GM18951 (cell line): ENCODE results near the gene FAM227A.
"Not testable (repeated sequence)": the region's sequence is repeated elsewhere in the genome, so short reads cannot be mapped to it uniquely, and the experiment has no call there.

Experiments used
- POLR2A ChIP-seq: IDR thresholded peaks from 4 replicates; pipeline ENCODE4 v1.6.1; 2011; ENCODE audit warnings: mild to moderate bottlenecking; ENCODE audit not compliant: insufficient read length, insufficient read depth; ENCODE audit errors: extremely low read depth
- in situ Hi-C: fragments of 300-500 bp; cut with MboI; formaldehyde crosslinking; loops from one replicate; pipeline ENCODE4 v1.12.0; 2022; ENCODE audit warnings: low sequenced_read_pairs, mixed read lengths, inconsistent platforms; ENCODE audit not compliant: unreplicated experiment

FAM227A gene

GRCh38 chr22:38611559-38611958 is 44.6 kb downstream of the FAM227A start:
- in situ Hi-C loops: no loop called here
- TF ChIP-seq POLR2A: no peak

GRCh38 chr22:38610234-38610633 is 46.0 kb downstream of the FAM227A start:
- in situ Hi-C loops: no loop called here
- TF ChIP-seq POLR2A: no peak

GRCh38 chr22:38608992-38609750 is 47.0 kb downstream of the FAM227A start:
- in situ Hi-C loops: no loop called here
- TF ChIP-seq POLR2A: no peak

- TF ChIP-seq POLR2A: no peak
- in situ Hi-C loops: no loop called here
Measured at GRCh38 chr22:38607680-38608079, 48.5 kb downstream of the FAM227A start.

DNA sequence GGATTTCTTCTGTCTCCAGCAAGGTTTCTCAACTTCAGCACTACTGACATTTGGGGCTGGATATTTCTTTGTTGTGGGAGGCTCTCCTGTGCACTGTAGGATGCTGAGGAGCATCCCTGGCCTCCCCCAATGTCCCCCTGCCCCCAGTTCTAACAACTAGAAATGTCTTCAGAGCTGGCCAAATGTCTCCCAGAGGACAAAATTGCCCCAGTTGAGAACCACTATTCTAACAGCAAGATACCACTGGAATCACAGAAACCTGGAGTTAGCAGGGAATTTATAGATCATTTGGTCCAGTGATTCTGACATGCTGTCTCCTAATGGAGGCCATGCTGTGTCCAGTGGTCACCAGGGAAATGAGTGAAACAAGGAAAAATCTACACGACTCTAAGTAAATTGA is 54.0 kb downstream of the FAM227A start:
- in situ Hi-C loops: no loop called here
- TF ChIP-seq POLR2A: no peak

DNA sequence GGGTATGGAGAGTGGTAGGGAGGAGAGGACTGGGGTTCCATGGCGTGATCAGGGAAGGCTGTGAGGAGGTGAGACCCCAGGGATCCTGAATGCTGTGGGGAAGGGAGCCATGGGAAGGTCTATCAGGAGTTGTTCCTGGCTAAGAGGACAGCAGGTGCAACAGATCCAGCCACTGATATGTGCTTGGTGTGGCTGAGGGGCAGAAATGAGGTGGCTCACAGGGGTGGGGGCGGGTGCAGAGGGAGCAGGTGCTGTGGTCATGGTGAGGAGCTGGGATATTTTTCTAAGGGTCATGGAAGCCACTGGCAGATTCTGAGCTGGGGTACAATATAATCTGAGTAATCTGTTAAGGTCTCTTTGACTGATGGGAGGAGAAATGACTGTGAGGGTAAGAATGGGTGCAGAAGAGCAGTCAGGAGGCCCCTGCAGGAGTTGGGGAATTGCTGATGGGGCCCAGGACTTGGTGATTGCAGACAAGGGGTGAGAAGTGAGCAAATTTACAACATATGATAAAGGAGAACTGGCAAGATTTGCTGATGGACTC is 54.9 kb downstream of the FAM227A start:
- in situ Hi-C loops: no loop called here
- no peak for TF ChIP-seq POLR2A

GRCh38 chr22:38599466-38599865 is 56.7 kb downstream of the FAM227A start:
- in situ Hi-C loops: no loop called here
- TF ChIP-seq POLR2A: no peak

DNA sequence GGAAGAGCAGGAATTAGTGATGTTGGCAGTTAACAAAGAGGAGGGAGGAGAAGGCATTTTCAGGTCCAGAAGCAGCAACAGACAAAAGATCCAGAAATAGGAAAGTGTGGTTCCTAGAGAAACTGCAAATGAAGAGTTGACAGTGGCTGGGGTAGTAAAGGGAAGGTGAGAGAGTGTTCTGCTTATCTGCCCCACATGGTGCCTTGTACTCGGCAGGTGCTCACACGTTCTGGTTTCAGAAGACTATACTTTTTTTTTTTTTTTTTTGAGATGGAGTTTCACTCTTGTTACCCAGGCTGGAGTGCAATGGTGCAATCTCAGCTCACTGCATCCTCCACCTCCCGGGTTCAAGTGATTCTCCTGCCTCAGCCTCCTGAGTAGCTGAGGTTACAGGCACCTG is 73.3 kb downstream of the FAM227A start:
- in situ Hi-C loops: not testable (repeated sequence)

DNA sequence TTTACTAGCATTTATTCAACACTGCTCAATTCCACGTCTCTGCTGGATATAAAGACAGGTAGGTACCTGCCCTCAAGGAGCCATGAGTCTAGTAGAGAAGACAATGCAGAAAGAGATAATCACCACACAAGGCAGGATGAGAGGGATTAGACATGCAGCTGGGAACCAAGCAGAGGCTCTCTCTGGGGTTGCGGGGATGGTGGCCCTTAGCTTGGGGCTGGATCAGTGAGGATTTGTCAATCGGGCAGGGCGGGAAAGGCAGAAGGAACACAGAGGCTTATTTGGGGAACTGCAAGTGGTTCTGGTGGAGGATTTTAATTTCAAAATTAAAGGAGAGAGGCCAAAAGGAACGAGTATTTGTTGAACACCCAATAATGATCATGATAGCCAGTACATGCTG is 77.7 kb downstream of the FAM227A start:
- in situ Hi-C loops: loop anchor here (10.0 kb wide), 1 partner anchor 534 kb away; no protein-coding TSS in a partner anchor
- no peak for TF ChIP-seq POLR2A

- in situ Hi-C loops: loop anchor here (10.0 kb wide), 1 partner anchor 527 kb away; no protein-coding TSS in a partner anchor
- TF ChIP-seq POLR2A: no peak
Measured at GRCh38 chr22:38572065-38572464, 84.1 kb downstream of the FAM227A start.

- in situ Hi-C loops: loop anchor here (10.0 kb wide), 1 partner anchor 526 kb away; no protein-coding TSS in a partner anchor
- TF ChIP-seq POLR2A: no peak
Measured at GRCh38 chr22:38570779-38571364, 85.3 kb downstream of the FAM227A start.

DNA sequence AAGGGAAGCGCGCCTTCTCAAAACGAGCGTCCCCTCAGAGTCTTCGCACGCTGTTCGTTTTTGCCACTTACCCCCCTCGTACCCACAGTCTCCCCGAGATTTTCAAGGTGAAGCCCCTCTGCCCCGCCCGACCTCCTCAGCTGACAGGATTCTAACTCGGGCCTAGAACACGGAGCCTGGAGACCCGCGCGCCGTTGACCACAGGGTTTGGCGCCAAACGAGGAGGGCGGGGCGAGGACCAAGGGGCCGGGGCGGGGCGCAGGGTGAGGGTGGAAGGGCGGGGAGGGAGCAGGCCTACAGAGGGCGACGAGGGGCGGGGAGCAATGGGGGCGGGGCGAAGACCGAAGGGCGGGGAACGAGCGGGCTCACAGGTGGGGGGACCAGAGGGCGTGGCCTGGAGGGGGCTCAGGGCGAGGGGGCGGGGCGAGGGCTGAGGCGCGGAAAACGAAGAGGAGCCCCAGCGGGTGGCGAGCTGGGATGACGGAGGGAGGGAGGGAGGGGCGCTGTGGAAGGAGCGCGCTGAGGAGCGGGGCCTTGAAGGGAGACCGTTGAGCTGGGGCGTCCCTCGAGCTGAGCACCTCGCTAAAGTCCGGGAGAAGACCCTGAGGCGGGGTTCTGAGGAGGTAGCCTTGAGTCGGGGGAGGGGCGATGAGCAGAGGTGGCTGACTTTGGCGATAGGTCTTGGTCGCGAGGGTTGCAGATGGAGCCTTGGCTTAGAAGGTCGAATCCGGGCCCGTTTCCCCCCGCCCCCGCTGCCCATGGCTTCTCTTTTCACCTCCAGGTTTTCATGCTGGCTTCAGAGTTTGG is 86.0 kb downstream of the FAM227A start, which contains the start of gene DMC1:
TSS of gene DMC1 (minus strand) at position 212 of the 807 bp plus-strand sequence. CDS start 1,927 bp downstream, outside the sequence.
- peak; percentile 55 for TF ChIP-seq POLR2A
- in situ Hi-C loops: loop anchor here (10.0 kb wide), 1 partner anchor 525 kb away; no protein-coding TSS in a partner anchor
